ENCODE data around the gene CUBN. TPM values are rescaled to one million over a fixed set of nuclear protein-coding genes. Genes with fewer than 3 reads are reported as not detected.
A peak's percentile ranks its signal among the peaks of the same experiment; 100 is the strongest.

The CUBN gene
- total and polyA plus RNA-seq, 9 of the 15 experiments (the other 6 are each of a cell fraction or from before 2014, with no cell fraction given), result 0.04 to 0.33 (median 0.09) TPM

GRCh38 chr10:16965344-16965616 lies 164.3 kb downstream of the CUBN start:
- ATAC-seq (no peak), FAIRE-seq (no peak), DNase-seq (ENCODE audit: extremely low read depth in 1 of 4, low spot score in 3 of 4) (no peak)
- no peaks in the 10 kb centered on the region for H3K36me3 ChIP-seq (ENCODE audit: control insufficient read depth, insufficient read depth, low read length)
- H3K79me2 ChIP-seq (ENCODE audit: control insufficient read depth, insufficient read depth, low read length), result no peaks in the 10 kb centered on the region
- H2AFZ ChIP-seq (ENCODE audit: low read depth, low read length), result no peak overlapping the region
- POLR2A ChIA-PET, result no interaction called here
- BruUV-seq (replicated peaks), result no TSS peak
- 30% methylated on average over 7 of the region's 7 CpGs for WGBS (ENCODE audit: insufficient coverage, low coverage, missing lambda C conversion rate)
- no peaks in the 10 kb centered on the region; a peak in 1 of 5 replicates for H3K27me3 ChIP-seq (ENCODE audit: control insufficient read depth in 2 of 2, insufficient read depth in 2 of 2, low read length in 2 of 2)
- H3K27ac ChIP-seq (ENCODE audit: extremely low read depth, low read depth, low read length), result no peak overlapping the region
- H3K9me1 ChIP-seq (ENCODE audit: control insufficient read depth, insufficient read depth, low read length), result no peaks in the 10 kb centered on the region
- no peak overlapping the region for H3K4me3 ChIP-seq
- no peak for TF ChIP-seq ZBTB1 (CRISPR knock-in tag; IDR thresholded peaks at IDR 0.05; ENCODE audit: borderline replicate concordance, low read depth)
- peak; percentile 37; the same call in 1 of the 2 replicates for TF ChIP-seq RAD51 (IDR thresholded peaks at IDR 0.05; ENCODE audit: borderline replicate concordance, low read depth)
- TF ChIP-seq OTX1 (CRISPR knock-in tag; IDR thresholded peaks at IDR 0.05), result no peak
- TF ChIP-seq ZBTB49 (CRISPR knock-in tag; IDR thresholded peaks at IDR 0.05; ENCODE audit: borderline replicate concordance), result no peak
- no peak for TF ChIP-seq ATF2 (CRISPR knock-in tag; IDR thresholded peaks at IDR 0.05)
- no peak for TF ChIP-seq SRSF3 (IDR thresholded peaks at IDR 0.05; ENCODE audit: insufficient read depth, low read length)
- H3K4me1 ChIP-seq (replicated peaks in 1 of 2; ENCODE audit: control insufficient read depth in 2 of 2, insufficient read depth in 2 of 2, low read length in 2 of 2), result peaks cover 0 to 8% of the 10 kb centered on the region in 2 experiments; a peak in 1 of 5 replicates
- H3K9me3 ChIP-seq (replicated peaks; ENCODE audit: control insufficient read depth, insufficient read depth, low read depth, low read length), result no peaks in the 10 kb centered on the region
- intact Hi-C loops (cut with micrococcal nuclease) (no loop called here), in situ Hi-C loops (cut with MboI) (no loop called here)
- no peaks in the 10 kb centered on the region for H4K20me1 ChIP-seq (replicated peaks; ENCODE audit: control insufficient read depth, insufficient read depth, low read length)
- H3K9ac ChIP-seq (ENCODE audit: insufficient read depth in 1 of 2, low read depth in 2 of 2, low read length in 2 of 2), result no peak overlapping the region
- CTCF ChIA-PET (ENCODE audit: low intra/inter-chr PET ratio), result no interaction called here
- no peak overlapping the region for H3K4me2 ChIP-seq (ENCODE audit: insufficient read depth, low read length)

All from K562 (cell line).